ENCODE data around the gene PLCB2.
A peak's percentile ranks its signal among the peaks of the same experiment; 100 is the strongest.

The PLCB2 gene

GRCh38 chr15:40323953-40324937 lies 16.5 kb upstream of the PLCB2 start:
- peak; percentile 29 to 37 for DNase-seq

GRCh38 chr15:40323239-40323952 lies 15.7 kb upstream of the PLCB2 start, which contains the start of gene INAFM2:
TSS of gene INAFM2 (plus strand) at chr15:40323692. CDS start at chr15:40324056, 364 bp downstream.
- DNase-seq, result peak; percentile 81 to 87

DNA sequence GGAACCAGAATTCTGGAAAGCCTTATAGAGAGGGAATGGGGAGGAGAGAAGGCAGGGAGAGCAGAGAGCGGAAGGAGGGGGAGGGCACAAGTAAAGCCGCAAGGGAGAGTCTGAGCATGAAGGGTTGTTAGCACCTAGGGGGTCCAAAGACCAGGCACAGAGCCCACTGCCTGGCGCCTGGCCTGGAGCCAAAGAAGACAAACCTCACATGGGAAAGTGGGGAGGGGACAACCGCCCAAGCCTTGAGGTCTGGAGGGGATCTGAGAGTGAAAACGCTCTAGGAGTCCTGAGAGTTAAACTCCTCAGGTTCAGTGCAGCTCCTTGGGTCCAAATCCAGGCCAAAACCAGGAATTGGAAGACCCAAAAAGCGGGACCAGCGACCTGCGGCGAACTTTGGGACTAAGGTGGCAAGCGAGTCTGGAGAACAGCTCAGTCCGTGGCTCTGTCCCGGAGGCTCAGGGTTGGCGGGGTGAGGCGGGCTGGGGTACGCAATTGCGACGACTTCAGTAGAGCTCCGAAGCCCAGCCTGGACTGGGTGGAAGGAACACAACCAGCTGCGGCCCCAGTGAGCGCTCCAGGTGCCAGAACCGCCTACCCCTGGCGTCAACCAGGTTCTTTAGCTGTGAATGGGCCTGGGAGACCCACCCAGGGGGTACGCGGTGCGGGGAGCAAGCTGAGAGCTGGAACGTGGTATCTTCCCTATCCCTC lies 14.9 kb upstream of the PLCB2 start:
- no peak for DNase-seq

DNA sequence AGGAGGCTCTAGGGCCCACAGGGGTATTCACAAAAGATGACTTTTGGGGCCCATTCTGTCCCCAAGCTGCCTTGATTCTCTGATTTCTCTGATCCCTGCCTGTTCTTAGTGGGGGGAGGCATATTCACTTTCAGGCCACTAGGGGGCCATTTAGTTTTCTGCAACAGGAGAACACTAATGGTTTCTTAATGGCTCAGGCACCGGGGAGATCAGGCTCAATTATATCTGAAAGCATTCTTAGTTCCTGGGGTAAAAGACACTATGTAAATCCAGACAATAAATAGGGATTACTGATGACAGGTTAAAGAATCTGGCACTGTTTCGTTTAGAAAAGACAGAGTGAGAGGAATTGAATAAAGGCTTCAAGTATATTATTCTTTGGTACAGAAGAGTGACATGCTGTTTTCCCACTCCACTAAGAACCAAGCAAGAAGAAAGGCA lies 13.2 kb upstream of the PLCB2 start:
- DNase-seq, result peak; percentile 33 to 61

DNA sequence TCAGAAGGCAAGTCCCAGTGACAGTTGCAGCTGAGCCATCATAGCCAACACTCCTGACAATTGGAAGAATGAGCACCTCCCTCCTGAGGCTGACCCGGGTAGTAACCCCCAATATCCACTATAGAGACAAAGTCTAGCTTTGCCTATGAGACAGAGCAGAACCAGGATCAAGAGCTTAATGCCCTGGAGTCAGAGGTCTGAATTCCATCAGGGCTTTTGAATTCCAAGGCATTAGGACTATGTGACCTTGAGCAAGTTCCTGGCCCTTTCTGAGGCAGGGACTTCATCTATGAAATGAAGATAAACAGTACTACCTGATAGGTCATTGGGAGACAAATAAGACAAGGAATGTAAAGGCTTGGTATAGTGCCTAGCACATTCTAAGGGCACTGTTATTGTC lies 12.7 kb upstream of the PLCB2 start:
- no peak for DNase-seq

DNA sequence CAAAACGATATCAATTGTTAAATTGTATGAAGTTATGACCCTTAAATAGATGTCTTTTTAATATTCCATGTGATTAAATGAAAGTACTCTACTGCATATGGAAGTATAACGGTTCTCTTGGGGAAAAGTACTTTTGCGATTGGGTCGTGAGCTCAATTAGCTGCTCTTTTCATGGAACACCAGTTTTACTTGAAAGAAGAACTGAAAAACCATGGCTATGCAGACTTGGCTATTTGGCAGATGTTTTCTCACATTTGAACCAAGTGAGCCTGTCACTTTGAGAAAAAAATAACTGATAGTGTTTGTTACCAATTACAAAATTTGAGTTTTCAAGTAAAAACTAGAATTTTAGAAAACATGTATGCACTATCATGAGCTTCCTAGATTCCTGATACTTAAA lies 9.8 kb upstream of the PLCB2 start:
- no peak for DNase-seq

- no peak for DNase-seq
Observed at GRCh38 chr15:40316931-40317330, 9.2 kb upstream of the PLCB2 start.

- DNase-seq, result no peak
Observed at GRCh38 chr15:40314723-40315276, 7.1 kb upstream of the PLCB2 start.

- no peak for DNase-seq
Observed at GRCh38 chr15:40313531-40314398, 6.0 kb upstream of the PLCB2 start.

- DNase-seq, result no peak
Observed at GRCh38 chr15:40312370-40313158, 4.8 kb upstream of the PLCB2 start.

- DNase-seq, result no peak
Observed at GRCh38 chr15:40310993-40311392, 3.3 kb upstream of the PLCB2 start.

DNA sequence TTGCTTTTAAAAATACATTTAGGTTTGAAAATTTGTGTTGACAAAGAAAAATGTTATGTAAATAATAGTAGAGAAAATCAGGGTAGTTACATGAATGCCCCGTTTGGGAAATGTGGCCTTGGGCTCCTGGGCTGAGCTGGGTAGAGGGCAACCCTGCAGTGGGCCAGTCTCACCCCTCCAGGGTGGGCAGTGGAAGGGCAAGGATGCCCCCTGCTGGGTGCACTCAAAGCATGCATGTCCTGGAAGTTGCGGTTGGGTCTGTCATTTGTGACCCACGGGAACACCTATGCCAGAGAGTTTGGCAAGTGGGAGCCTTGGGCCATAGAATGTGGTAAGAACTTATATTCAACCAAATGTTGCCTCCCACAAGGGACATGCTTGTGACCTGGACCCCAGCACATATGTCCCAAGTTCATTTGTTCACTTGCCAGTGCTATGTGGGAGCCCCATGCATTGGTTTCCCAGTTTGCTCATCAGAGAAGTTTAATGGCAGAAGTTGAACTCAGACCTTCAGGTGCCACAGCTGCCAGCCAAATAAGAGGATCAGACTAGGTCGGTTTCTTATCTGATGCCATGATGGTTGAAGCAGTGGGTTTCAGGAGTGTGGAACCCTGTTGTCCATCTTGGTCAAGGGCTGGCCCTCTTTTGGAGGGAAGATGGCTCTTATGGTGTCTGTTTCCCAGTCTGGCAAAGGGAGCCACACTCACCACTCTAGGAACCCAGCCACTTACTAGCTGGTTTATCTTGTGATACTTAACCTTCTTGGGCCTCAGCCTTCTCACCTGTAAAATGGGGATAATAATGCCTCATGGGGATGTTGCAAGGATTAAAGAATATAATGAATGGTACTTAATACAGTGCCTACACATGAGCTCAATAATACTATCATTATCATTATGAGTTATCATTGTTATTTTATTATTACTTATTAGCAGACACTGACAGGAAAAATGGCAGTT lies 2.5 kb upstream of the PLCB2 start:
- peak; percentile 72 to 77 for DNase-seq

DNA sequence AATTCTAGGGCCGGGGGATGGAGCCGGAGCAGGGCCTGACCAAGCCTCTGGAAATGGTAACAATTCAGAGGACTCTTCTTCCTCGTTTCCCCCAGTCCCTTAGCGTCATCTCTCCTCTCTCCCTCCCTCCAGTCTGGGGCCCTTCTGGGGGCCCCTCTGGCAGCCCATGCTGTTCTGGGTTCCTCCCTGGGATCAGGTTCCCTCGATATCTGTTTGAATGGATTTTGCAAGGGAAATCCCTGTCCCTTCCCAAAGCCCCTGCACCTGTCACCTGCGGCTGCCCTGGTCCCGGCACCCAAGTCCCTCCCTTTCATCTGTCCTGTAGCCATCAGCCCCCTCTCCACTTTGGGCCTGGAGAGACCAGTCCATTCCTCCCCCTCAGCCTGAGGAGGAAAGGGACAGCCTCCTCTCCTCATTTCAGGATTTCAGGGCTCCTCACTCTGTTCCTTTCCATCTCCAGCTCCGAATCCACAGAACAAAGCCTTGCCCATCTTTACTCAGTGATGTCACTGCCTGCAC lies 1.7 kb upstream of the PLCB2 start:
- DNase-seq, result no peak

- peak; percentile 23 to 26 for DNase-seq
Observed at GRCh38 chr15:40306908-40307307, 827 bp downstream of the PLCB2 start.

DNA sequence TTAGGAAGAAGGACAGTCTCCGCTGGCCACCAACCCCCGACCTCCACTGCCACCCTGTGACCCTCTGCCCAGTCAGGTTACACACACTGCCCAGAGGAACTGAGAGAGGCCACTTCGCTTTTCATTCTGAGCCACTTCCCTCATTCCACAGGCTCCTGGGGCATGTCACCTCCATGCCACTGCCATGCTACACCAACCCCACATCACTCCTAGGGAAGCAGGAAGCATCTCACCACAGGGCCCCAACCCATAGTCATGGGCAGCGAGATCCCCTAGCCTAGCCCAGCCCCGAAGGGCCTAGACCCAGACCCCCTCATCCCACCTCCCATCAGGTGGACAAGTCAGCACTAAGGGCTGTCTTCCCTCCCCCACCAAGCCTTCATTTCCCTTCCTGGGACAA lies 1.4 kb downstream of the PLCB2 start:
- no peak for DNase-seq

DNA sequence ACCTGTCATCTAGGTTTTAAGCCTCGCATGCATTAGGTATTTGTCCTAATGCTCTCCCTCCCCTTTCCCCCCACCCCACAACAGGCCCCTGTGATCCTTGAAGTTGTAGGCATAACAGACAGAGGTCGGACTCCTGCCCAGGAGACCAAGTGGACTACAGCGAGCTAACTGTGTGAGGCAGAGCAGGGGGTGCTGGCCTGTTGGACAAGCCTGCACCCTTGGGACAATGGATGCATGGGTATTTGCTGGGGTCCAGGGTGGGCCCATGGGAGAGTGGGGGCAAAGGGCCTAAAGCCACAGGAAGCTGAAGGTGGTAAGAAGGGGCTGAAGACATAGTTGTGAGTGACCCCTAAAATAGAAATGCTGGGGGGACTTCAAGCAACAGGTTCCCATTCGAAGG lies 2.5 kb downstream of the PLCB2 start:
- no peak for DNase-seq

DNA sequence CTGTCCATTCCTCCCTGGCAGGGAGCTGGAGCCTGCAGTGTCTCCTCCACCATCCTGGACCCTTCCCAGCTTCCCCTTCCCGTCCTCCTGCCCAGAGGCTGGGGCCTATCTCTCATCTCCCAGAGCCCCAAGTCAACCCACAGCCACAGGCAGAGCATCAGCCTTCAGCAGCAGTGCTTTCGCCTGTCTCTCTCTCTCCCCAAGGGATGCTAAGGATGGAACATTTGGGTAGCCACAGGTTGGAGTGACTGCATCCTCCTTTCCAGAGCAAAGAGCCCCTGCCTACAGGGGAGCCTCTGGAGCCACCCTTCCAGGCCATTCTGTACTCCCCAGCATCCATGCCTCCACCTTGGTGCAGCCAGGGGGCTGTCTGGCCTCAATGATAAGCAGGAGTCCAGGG lies 4.2 kb downstream of the PLCB2 start:
- no peak for DNase-seq

- no peak for DNase-seq
Observed at GRCh38 chr15:40302981-40303380, 4.8 kb downstream of the PLCB2 start.

DNA sequence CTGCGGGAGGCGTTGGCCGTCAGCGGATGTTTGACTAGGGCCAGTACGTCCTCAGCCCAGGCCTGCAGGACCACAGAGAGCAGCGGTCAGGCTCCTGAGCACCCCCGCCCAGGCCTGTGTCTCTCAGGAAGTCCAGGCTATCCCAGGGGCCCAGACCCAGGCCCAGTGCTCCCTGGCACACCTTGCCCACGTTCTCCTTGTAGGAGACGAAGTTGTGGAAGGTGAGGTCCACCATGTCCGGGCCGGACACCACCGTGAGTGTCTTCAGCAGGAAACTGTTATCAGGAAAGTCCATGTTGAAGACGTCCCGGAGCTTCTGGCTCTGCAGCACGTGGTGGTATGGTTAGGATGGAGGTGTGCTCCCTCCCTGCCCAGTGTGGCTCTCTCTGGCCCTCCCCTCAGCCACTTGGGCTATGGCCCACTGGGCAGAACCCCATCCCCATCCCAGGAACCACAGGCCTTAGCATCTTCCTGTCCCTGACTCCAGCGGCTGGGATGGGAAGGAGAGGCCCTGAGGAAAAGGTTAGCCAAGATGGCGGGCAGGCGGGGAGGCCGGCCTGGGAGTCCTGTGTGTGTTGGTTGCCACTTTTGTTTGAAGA lies 5.3 kb downstream of the PLCB2 start:
- no peak for DNase-seq

Measured in activated CD4-positive, alpha-beta T cell treated with anti-CD3 and anti-CD28 coated beads, Interleukin-2, amount 50 U/mL, for 48 hours (primary cell).